PFSK-1 (cell line): Measurements from ENCODE around the gene HOMER2.

Source experiments
- FOXP2 ChIP-seq: optimal IDR thresholded peaks from 2 replicates; pipeline ENCODE3; 2011; ENCODE audit warnings: borderline replicate concordance, control low read depth, inconsistent platforms; ENCODE audit not compliant: insufficient read depth; ENCODE audit errors: extremely low read length, extremely low read depth
- POLR2AphosphoS5 ChIP-seq: IDR thresholded peaks from 2 replicates; pipeline ENCODE4 v1.6.1; 2012; ENCODE audit warnings: low read depth, mild to moderate bottlenecking, control low read depth, low read length, moderate library complexity
- SIN3A ChIP-seq: IDR thresholded peaks from 2 replicates; pipeline ENCODE4 v1.6.1; 2012; ENCODE audit warnings: mild to moderate bottlenecking, low read length, moderate library complexity, borderline replicate concordance; ENCODE audit not compliant: insufficient read depth
- TAF1 ChIP-seq: IDR thresholded peaks from 2 replicates; pipeline ENCODE4 v1.6.1; 2012; ENCODE audit warnings: low read length, control low read depth, borderline replicate concordance; ENCODE audit not compliant: insufficient read depth
- TF ChIP-seq, protein P1 (sequence below), 2 experiments: IDR thresholded peaks; 2 replicates each; pipeline versions ENCODE4 v1.6.1 to v1.8.0; 2011 to 2012; ENCODE audit warnings: low read depth in 2 of 2, low read length in 2 of 2, control low read depth in 1 of 2, inconsistent platforms in 1 of 2, mild to moderate bottlenecking in 1 of 2, moderate library complexity in 1 of 2; ENCODE audit not compliant: insufficient read depth in 1 of 2

The HOMER2 gene

DNA sequence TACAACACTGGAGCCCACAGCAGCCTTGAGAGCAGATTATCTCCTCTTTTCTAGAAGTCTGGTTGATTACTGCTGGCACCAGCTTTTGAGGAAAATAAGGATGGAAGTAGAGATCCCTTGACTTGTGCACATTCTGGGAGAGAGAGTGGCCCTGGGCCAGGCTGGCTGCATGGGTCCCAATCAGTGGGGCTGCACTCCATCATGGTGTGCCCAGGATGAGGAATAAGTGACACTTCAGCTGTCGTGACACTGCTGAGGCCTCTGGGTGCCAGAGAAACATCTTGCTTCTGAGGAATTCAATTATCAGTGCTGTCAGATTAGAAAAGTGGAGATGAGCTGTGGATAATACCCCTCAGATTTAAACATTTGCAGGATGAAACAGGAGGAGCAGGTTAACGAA is 42.6 kb upstream of the HOMER2 start:
- TF ChIP-seq, protein P1, sequence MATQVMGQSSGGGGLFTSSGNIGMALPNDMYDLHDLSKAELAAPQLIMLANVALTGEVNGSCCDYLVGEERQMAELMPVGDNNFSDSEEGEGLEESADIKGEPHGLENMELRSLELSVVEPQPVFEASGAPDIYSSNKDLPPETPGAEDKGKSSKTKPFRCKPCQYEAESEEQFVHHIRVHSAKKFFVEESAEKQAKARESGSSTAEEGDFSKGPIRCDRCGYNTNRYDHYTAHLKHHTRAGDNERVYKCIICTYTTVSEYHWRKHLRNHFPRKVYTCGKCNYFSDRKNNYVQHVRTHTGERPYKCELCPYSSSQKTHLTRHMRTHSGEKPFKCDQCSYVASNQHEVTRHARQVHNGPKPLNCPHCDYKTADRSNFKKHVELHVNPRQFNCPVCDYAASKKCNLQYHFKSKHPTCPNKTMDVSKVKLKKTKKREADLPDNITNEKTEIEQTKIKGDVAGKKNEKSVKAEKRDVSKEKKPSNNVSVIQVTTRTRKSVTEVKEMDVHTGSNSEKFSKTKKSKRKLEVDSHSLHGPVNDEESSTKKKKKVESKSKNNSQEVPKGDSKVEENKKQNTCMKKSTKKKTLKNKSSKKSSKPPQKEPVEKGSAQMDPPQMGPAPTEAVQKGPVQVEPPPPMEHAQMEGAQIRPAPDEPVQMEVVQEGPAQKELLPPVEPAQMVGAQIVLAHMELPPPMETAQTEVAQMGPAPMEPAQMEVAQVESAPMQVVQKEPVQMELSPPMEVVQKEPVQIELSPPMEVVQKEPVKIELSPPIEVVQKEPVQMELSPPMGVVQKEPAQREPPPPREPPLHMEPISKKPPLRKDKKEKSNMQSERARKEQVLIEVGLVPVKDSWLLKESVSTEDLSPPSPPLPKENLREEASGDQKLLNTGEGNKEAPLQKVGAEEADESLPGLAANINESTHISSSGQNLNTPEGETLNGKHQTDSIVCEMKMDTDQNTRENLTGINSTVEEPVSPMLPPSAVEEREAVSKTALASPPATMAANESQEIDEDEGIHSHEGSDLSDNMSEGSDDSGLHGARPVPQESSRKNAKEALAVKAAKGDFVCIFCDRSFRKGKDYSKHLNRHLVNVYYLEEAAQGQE (IDR thresholded peaks at IDR 0.05; ENCODE audit: insufficient read depth in 1 of 2, low read depth in 2 of 2, low read length in 2 of 2): no peak
- TF ChIP-seq POLR2AphosphoS5: no peak
- TF ChIP-seq TAF1: no peak
- no peak for TF ChIP-seq SIN3A
- no peak for TF ChIP-seq FOXP2

DNA sequence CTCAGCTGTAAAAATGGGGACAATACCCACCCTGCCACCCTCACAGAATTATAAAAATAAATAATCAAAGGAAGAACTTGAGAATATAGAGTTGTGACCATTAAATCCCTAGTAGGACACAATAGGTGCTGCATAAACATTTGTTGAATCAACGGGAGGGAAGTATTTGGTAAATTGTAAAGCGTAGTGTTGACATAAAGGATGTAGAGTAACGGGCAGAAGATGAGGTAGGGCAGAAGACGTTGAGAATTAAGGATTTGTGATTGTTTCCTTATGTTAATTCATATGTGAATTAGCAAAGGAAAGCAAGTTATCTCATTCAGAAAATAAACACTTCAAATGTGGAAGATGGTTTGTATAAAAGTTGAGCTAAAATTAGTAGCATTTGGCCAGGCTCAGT is 40.6 kb upstream of the HOMER2 start:
- no peak for TF ChIP-seq SIN3A
- TF ChIP-seq TAF1: no peak
- no peak for TF ChIP-seq POLR2AphosphoS5
- no peak for TF ChIP-seq FOXP2
- TF ChIP-seq, protein P1 (IDR thresholded peaks at IDR 0.05; ENCODE audit: insufficient read depth in 1 of 2, low read depth in 2 of 2, low read length in 2 of 2): no peak

DNA sequence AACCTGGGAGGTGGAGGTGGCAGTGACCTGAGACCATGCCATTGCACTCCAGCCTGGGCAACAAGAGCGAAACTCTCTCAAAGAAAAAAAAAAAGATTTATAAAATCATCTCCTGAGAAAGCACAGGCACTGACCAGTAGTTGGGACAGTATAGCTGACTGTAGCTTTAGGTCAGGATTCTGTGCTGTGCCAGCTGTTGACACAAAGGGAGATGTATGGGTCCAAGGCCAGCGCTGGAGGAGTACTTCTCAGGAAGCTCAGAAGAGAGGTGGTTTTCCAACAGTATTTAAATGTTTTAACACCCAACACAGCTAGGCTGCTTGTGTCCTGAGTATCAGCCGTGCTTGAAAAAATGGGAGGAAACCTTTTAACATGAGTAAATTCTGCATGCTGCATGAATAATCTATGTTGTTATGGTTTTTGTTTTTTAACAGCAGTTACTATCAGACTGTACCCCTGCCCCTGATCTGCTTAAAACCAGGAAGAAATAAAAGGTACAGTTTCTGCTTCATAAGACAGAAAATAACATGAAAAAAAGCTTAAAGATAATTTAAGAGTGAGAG is 40.0 kb upstream of the HOMER2 start:
- TF ChIP-seq POLR2AphosphoS5: no peak
- TF ChIP-seq, protein P1 (IDR thresholded peaks at IDR 0.05; ENCODE audit: insufficient read depth in 1 of 2, low read depth in 2 of 2, low read length in 2 of 2): no peak
- TF ChIP-seq FOXP2: no peak
- TF ChIP-seq SIN3A: no peak
- TF ChIP-seq TAF1: no peak

DNA sequence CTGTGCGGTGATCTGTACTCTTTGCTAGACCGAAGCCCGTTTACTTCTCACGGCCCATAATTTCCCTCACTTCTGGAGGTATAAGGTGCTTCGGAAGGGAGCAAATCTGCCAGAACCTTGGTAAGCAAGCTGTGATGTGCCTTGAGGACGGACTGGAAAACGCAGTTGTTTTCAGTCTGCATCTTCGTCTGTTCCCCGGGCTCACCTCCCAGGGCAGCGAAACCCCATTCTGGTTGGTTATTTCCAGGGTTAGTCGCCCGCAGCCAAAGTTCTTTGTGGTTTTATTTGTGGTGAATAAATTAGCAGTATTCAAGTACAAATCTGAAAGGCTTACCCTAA is 33.9 kb upstream of the HOMER2 start:
- TF ChIP-seq POLR2AphosphoS5 (no peak), TAF1 (no peak), FOXP2 (no peak), SIN3A (no peak)
- TF ChIP-seq, protein P1 (IDR thresholded peaks at IDR 0.05; ENCODE audit: insufficient read depth in 1 of 2, low read depth in 2 of 2, low read length in 2 of 2): no peak

DNA sequence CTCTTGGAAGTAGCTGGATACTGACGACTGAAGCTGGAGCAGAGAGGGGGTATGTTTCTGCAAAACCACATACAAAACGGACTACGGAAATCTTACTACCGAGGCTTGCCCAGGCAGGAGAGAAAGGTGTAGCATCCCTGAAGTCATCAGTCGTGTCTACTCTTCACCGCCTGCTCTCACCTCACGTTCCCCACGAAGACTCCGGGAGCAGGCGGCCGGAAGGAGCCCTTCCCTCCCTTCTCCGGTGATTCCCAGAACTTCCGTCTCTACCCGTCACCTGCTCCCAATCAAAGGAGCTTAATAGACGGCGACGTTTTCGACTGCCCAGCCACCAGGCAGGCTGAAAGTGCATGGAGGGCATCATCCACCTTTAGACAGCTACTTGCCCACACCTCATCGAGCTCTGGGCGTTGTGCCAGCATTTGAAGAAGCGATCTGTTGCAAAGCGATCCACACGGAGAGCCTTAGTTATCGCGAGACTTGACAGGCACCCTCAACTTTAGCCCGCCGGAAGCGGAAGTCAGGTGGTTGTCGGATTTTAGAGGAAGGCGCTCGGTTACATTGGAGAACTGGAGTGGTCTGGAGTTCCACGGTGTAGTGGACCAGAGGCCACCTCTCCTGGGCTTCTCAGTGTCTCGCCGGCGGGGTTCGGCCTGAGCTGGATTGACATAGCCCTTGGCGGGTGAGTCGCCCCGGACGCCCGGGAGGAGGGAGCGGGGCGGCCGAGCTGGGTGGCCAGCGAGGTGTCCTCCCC is 33.3 kb upstream of the HOMER2 start, which contains the start of gene RAMAC:
TSS of gene RAMAC (plus strand) at position 523 of the 754 bp plus-strand sequence. CDS start 2,809 bp downstream, outside the sequence.
- TF ChIP-seq, protein P1 (IDR thresholded peaks at IDR 0.05; ENCODE audit: insufficient read depth in 1 of 2, low read depth in 2 of 2, low read length in 2 of 2): peak in 1 of 2 experiments; percentile 61; a peak in 1 of 4 replicates
- TF ChIP-seq FOXP2: no peak
- peak; percentile 76 for TF ChIP-seq POLR2AphosphoS5
- TF ChIP-seq TAF1: peak; percentile 71; the same call in 1 of the 2 replicates
- TF ChIP-seq SIN3A: 0 out of 2 replicates have a peak, but pooled peaks have one; percentile 71
